IMR-90 (cell line): ENCODE data around the gene TMC3. TPM values are rescaled to one million over a fixed set of nuclear protein-coding genes. Genes with fewer than 3 reads are reported as not detected.

Experiments
- ATAC-seq: fragments of 200-7000 bp; cut with Tn5 transposase; 2 replicates; pipeline ENCODE4 v1.9.1; 2020; ENCODE audit warnings: low read depth, mild to moderate bottlenecking, moderate library complexity
- BruUV-seq: library from RNA; stranded (reverse); fragments of 400-500 nt; replicated peaks from 2 replicates; lab custom pipeline; 2021; lab: Mats Ljungman, UMichigan
- CTCF ChIA-PET: fragments of 300-600 bp; formaldehyde crosslinking; extraction: SDS; loops from one replicate; lab custom pipeline; 2021; ENCODE audit warnings: antibody characterized with exemption; lab: Yijun Ruan, JAX
- POLR2A ChIA-PET: fragments of 300-600 bp; sonication (Branson Sonifier 250); formaldehyde crosslinking; loops from one replicate; lab custom pipeline; 2022; ENCODE audit warnings: antibody characterized with exemption; ENCODE audit not compliant: unreplicated experiment; lab: Charles Lee
- DNase-seq: peaks from one replicate; pipeline ENCODE4 v3.0.0; 2013
- H2AFZ ChIP-seq: replicated peaks from 2 replicates; pipeline ENCODE3; 2013; ENCODE audit warnings: low read length, mild to moderate bottlenecking; ENCODE audit not compliant: poor library complexity
- H2AK5ac ChIP-seq: 2 replicates; pipeline ENCODE4 v1.6.1; 2013; ENCODE audit warnings: low read depth, low read length, inconsistent platforms
- H2AK9ac ChIP-seq: replicated peaks from 2 replicates; pipeline ENCODE3; 2013; ENCODE audit warnings: mild to moderate bottlenecking, low read depth, low read length, moderate library complexity; ENCODE audit not compliant: poor library complexity
- H2BK120ac ChIP-seq: 2 replicates; pipeline ENCODE4 v1.6.1; 2013; ENCODE audit warnings: low read depth, low read length, inconsistent platforms
- H2BK15ac ChIP-seq: 3 replicates; pipeline ENCODE4 v1.6.1; 2013; ENCODE audit warnings: low read depth, low read length, inconsistent platforms
- H2BK20ac ChIP-seq: 2 replicates; pipeline ENCODE4 v1.6.1; 2013; ENCODE audit warnings: low read depth, mild to moderate bottlenecking, inconsistent platforms, low read length, moderate library complexity
- H2BK5ac ChIP-seq: 2 replicates; pipeline ENCODE4 v1.6.1; 2013; ENCODE audit warnings: mild to moderate bottlenecking, low read depth, low read length, inconsistent platforms; ENCODE audit not compliant: poor library complexity, severe bottlenecking
- H3K14ac ChIP-seq: replicated peaks from 2 replicates; pipeline ENCODE4 v1.6.1; 2013; ENCODE audit warnings: low read depth, low read length, inconsistent platforms
- H3K18ac ChIP-seq: 2 replicates; pipeline ENCODE4 v1.6.1; 2013; ENCODE audit warnings: low read depth, low read length, control low read depth
- H3K23ac ChIP-seq: 2 replicates; pipeline ENCODE4 v1.6.1; 2013; ENCODE audit warnings: low read depth, low read length, inconsistent platforms
- H3K27ac ChIP-seq: 2 replicates; pipeline ENCODE4 v1.5.1; 2013; ENCODE audit warnings: mild to moderate bottlenecking, control low read depth, low read length; ENCODE audit not compliant: insufficient read depth
- H3K27me3 ChIP-seq: 2 replicates; pipeline ENCODE4 v1.6.1; 2013; ENCODE audit warnings: low read length; ENCODE audit not compliant: control insufficient read depth, insufficient read depth
- H3K36me3 ChIP-seq: 2 replicates; pipeline ENCODE4 v1.6.1; 2013; ENCODE audit warnings: low read length, mixed read lengths; ENCODE audit not compliant: control insufficient read depth, insufficient read depth
- H3K4ac ChIP-seq: 2 replicates; pipeline ENCODE4 v1.6.1; 2013; ENCODE audit warnings: low read depth, low read length, inconsistent platforms
- H3K4me1 ChIP-seq: 2 replicates; pipeline ENCODE4 v1.6.1; 2013; ENCODE audit warnings: low read length, mixed read lengths; ENCODE audit not compliant: control insufficient read depth, insufficient read depth
- H3K4me2 ChIP-seq: 2 replicates; pipeline ENCODE4 v1.6.1; 2013; ENCODE audit warnings: low read depth, mild to moderate bottlenecking, control low read depth, low read length, moderate library complexity
- H3K4me3 ChIP-seq: 2 replicates; pipeline ENCODE4 v1.5.1; 2013; ENCODE audit warnings: low read depth, mild to moderate bottlenecking, control low read depth, low read length, moderate library complexity; ENCODE audit not compliant: insufficient read depth
- H3K56ac ChIP-seq: 2 replicates; pipeline ENCODE4 v1.6.1; 2013; ENCODE audit warnings: low read length, inconsistent platforms; ENCODE audit not compliant: insufficient read depth; ENCODE audit errors: extremely low read depth
- H3K79me1 ChIP-seq, 2 experiments: 2 replicates each; pipeline ENCODE4 v1.6.1; 2013; ENCODE audit warnings: low read length in 2 of 2, inconsistent platforms in 1 of 2, low read depth in 1 of 2
- H3K9ac ChIP-seq: 2 replicates; pipeline ENCODE4 v1.6.1; 2013; ENCODE audit warnings: low read depth, low read length, control low read depth
- H3K9me1 ChIP-seq: 2 replicates; pipeline ENCODE4 v1.6.1; 2013; ENCODE audit warnings: low read length, inconsistent platforms; ENCODE audit not compliant: insufficient read depth
- H3K9me3 ChIP-seq: 2 replicates; pipeline ENCODE4 v1.6.1; 2013; ENCODE audit warnings: low read length; ENCODE audit not compliant: control insufficient read depth, insufficient read depth
- H4K20me1 ChIP-seq: 2 replicates; pipeline ENCODE4 v1.6.1; 2013; ENCODE audit warnings: low read length, inconsistent platforms; ENCODE audit not compliant: insufficient read depth
- H4K5ac ChIP-seq: 2 replicates; pipeline ENCODE4 v1.6.1; 2013; ENCODE audit warnings: mild to moderate bottlenecking, low read depth, low read length, control low read depth
- H4K8ac ChIP-seq, 2 experiments: 2 replicates each; pipeline ENCODE4 v1.6.1; 2013; ENCODE audit warnings: low read depth in 2 of 2, low read length in 2 of 2, control low read depth in 1 of 2, inconsistent platforms in 1 of 2
- H4K91ac ChIP-seq: 2 replicates; pipeline ENCODE4 v1.6.1; 2013; ENCODE audit warnings: low read depth, low read length, inconsistent platforms; ENCODE audit not compliant: insufficient read depth
- CEBPB ChIP-seq: IDR thresholded peaks from 2 replicates; pipeline ENCODE4 v1.6.1; 2012; ENCODE audit warnings: low read depth, low read length, improper control_type of control experiment
- WGBS, 2 experiments: methylation state at CpG; one replicate each; pipeline versions ENCODE4 v1.1.5 to v1.1.7; 2013; ENCODE audit warnings: missing lambda C conversion rate in 2 of 2; ENCODE audit not compliant: insufficient read length in 1 of 2; ENCODE audit errors: extremely low coverage in 2 of 2; 5-methylcytosine and 5-hydroxymethylcytosine counted together
- dilution Hi-C: fragments of 300-500 bp; cut with HindIII; formaldehyde crosslinking; loops from one replicate; pipeline ENCODE4 v1.14.3; 2018; ENCODE audit warnings: low sequenced_read_pairs; ENCODE audit not compliant: unreplicated experiment
- in situ Hi-C: fragments of 300-500 bp; cut with MboI; formaldehyde crosslinking; loops from 3 replicates; pipeline ENCODE4 v1.14.3; 2019; ENCODE audit warnings: low sequenced_read_pairs, inconsistent platforms, mixed read lengths
- intact Hi-C: fragments of 100-400 bp; cut with micrococcal nuclease; formaldehyde crosslinking; loops from 2 replicates; pipeline ENCODE4 v1.10.0; 2022
- polyA plus RNA-seq, 3 experiments: library from polyadenylated mRNA; depleted of rRNA; stranded (reverse); fragments of >200 nt; gene quantifications; 2 replicates each; pipeline ENCODE4 v1.2.3, GENCODE V29; 2012; ENCODE audit warnings: low replicate concordance in 1 of 3
- total RNA-seq: library from RNA; depleted of rRNA; stranded (reverse); fragments of >200 nt; gene quantifications from 2 replicates; pipeline ENCODE4 v1.2.3, GENCODE V29; 2012
- TF ChIP-seq, protein P1 (sequence below): fragments of 150-350 bp; IDR thresholded peaks from 2 replicates; pipeline ENCODE4 v1.6.1; 2017; ENCODE audit warnings: mild to moderate bottlenecking, antibody characterized with exemption, low read length, low read depth

Gene TMC3
- total and polyA plus RNA-seq, 2 of the 4 experiments (the other 2 are of a cell fraction), result not detected

DNA sequence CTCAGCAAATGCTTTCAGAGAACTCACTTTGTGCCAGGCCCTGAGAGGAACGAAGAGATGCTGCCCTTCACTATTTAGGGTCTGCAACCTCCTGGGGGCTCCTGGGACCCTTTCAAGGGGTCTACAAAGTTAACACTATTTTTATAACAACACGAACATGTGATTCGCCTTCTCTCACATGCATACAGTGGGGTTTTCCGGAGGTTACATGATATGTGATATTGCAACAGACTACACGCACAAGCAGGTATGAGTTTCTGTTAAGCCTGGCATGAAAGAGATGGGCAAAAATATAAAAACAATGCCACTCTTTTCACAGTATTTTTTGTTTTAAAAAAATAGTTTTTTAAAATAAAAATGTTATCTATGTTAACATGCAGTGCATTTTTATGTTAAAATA lies 60.3 kb downstream of the TMC3 start:
- Histone ChIP-seq H2AFZ (peak overlapping the region; percentile 80), H3K27me3 (no peaks in the 10 kb centered on the region), H2BK20ac (peak overlapping the region; percentile 88), H3K4me3 (no peak overlapping the region), H3K9ac (no peak overlapping the region), H3K36me3 (peaks cover 47% of the 10 kb centered on the region), H3K4me2 (no peak overlapping the region), H4K8ac (peak overlapping the region in 1 of 2 experiments; percentile 59; a peak in 2 of 4 replicates), H2AK5ac (peak overlapping the region; percentile 91), H2BK5ac (peak overlapping the region; percentile 16), H3K4me1 (peaks cover 19% of the 10 kb centered on the region), H3K56ac (no peak overlapping the region), H3K18ac (no peak overlapping the region), H3K79me1 (0 out of 4 replicates have a peak, but pooled peaks cover 0 to 11% of the 10 kb centered on the region in 2 experiments), H2BK120ac (peak overlapping the region; percentile 57), H2BK15ac (peak overlapping the region; percentile 64; the same call in 1 of the 3 replicates), H3K4ac (peak overlapping the region; percentile 76), H4K91ac (peak overlapping the region; percentile 55; the same call in 1 of the 2 replicates), H3K9me1 (peaks cover 31% of the 10 kb centered on the region), H4K5ac (no peak overlapping the region), H3K23ac (no peak overlapping the region), H4K20me1 (no peaks in the 10 kb centered on the region), H3K9me3 (no peaks in the 10 kb centered on the region), H3K14ac (peak overlapping the region; percentile 7), H2AK9ac (no peak overlapping the region), H3K27ac (peak overlapping the region; percentile 28)
- CTCF ChIA-PET, result interaction anchor here (1.1 kb wide), 1 partner anchor 48 kb away, joined by 3 read pairs; no protein-coding TSS in a partner anchor
- intact Hi-C loops, result no loop called here
- no CpG with 5 or more reads among the region's 5 CpGs for WGBS, 2 experiments
- ATAC-seq, result no peak
- POLR2A ChIA-PET, result no interaction called here
- in situ Hi-C loops, result no loop called here
- peak; percentile 36 for DNase-seq
- 0 out of 2 replicates have a peak, but pooled peaks have one; percentile 27 for TF ChIP-seq CEBPB
- TF ChIP-seq, protein P1, sequence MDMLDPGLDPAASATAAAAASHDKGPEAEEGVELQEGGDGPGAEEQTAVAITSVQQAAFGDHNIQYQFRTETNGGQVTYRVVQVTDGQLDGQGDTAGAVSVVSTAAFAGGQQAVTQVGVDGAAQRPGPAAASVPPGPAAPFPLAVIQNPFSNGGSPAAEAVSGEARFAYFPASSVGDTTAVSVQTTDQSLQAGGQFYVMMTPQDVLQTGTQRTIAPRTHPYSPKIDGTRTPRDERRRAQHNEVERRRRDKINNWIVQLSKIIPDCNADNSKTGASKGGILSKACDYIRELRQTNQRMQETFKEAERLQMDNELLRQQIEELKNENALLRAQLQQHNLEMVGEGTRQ, result no peak
- dilution Hi-C loops, result no loop called here
- BruUV-seq, result no TSS peak
